Germinal center (tissue), 1 donor: ENCODE results near the gene RTL9.
"Not testable (repeated sequence)": the region's sequence is repeated elsewhere in the genome, so short reads cannot be mapped to it uniquely, and the experiment has no call there.

ENCODE experiments used
- DNase-seq: peaks from one replicate; pipeline ENCODE4 v3.0.0; 2012; ENCODE audit warnings: mixed read lengths, low spot score

Gene RTL9

GRCh38 chrX:110358548-110358947, at the start of gene RTL9:
RTL9 (plus strand) TSS chrX:110358848; CDS start chrX:110450618, 91,770 bp downstream.
- DNase-seq, result no peak

GRCh38 chrX:110310000-110310790, 48.5 kb upstream of the RTL9 start:
- DNase-seq, result no peak

- no peak for DNase-seq
Observed at GRCh38 chrX:110310896-110311295, 47.8 kb upstream of the RTL9 start.

- no peak for DNase-seq
Observed at GRCh38 chrX:110311437-110312230, 47.0 kb upstream of the RTL9 start.

GRCh38 chrX:110315551-110315950, 43.1 kb upstream of the RTL9 start:
- no peak for DNase-seq

- DNase-seq, result no peak
Observed at GRCh38 chrX:110316351-110317060, 42.1 kb upstream of the RTL9 start.

- DNase-seq, result peak; percentile 28
Observed at GRCh38 chrX:110317061-110317819, 41.4 kb upstream of the RTL9 start.

GRCh38 chrX:110317820-110318663, 40.6 kb upstream of the RTL9 start, which contains the start of gene AMMECR1:
AMMECR1 (minus strand) TSS chrX:110318085; CDS start chrX:110318071, 14 bp downstream.
- peak; percentile 84 for DNase-seq

GRCh38 chrX:110318664-110318968, 40.0 kb upstream of the RTL9 start:
- DNase-seq, result no peak

- DNase-seq, result no peak
Observed at GRCh38 chrX:110320381-110320987, 38.2 kb upstream of the RTL9 start.

GRCh38 chrX:110321081-110321480, 37.6 kb upstream of the RTL9 start:
- DNase-seq, result no peak

GRCh38 chrX:110321670-110322069, 37.0 kb upstream of the RTL9 start:
- peak; percentile 8 for DNase-seq

GRCh38 chrX:110322603-110323002, 36.0 kb upstream of the RTL9 start:
- no peak for DNase-seq

- no peak for DNase-seq
Observed at GRCh38 chrX:110326712-110327111, 31.9 kb upstream of the RTL9 start.

- no peak for DNase-seq
Observed at GRCh38 chrX:110327336-110327735, 31.3 kb upstream of the RTL9 start.

GRCh38 chrX:110328613-110329012, 30.0 kb upstream of the RTL9 start:
- DNase-seq, result not testable (repeated sequence)

GRCh38 chrX:110331444-110332030, 27.1 kb upstream of the RTL9 start:
- no peak for DNase-seq

- DNase-seq, result not testable (repeated sequence)
Observed at GRCh38 chrX:110333458-110333857, 25.2 kb upstream of the RTL9 start.

GRCh38 chrX:110338935-110339334, 19.7 kb upstream of the RTL9 start:
- no peak for DNase-seq
